ENCODE data around the gene PDSS2. TPM values are rescaled to one million over a fixed set of nuclear protein-coding genes. Genes with fewer than 3 reads are reported as not detected.

The PDSS2 gene
- total RNA-seq, 1 donor from 2014 or later = 16.2 TPM

- no peak overlapping the region for H3K4me3 ChIP-seq
- no peaks in the 10 kb centered on the region for H3K4me1 ChIP-seq
- H3K27ac ChIP-seq = no peak overlapping the region
- no peak for TF ChIP-seq CTCF (IDR thresholded peaks at IDR 0.05)
- no peaks in the 10 kb centered on the region for H3K36me3 ChIP-seq
- DNase-seq (no peak), ATAC-seq (no peak)
- H3K27me3 ChIP-seq = no peaks in the 10 kb centered on the region
- intact Hi-C loops (cut with DNase I) = no loop called here
- H3K9me3 ChIP-seq = no peaks in the 10 kb centered on the region
Measured at GRCh38 chr6:107230024-107230423, 229.3 kb downstream of the PDSS2 start.

GRCh38 chr6:107228754-107229153, 230.6 kb downstream of the PDSS2 start:
- DNase-seq (no peak), ATAC-seq (no peak)
- TF ChIP-seq CTCF (IDR thresholded peaks at IDR 0.05) = no peak
- Histone ChIP-seq H3K9me3 (no peaks in the 10 kb centered on the region), H3K27me3 (no peaks in the 10 kb centered on the region), H3K4me3 (no peak overlapping the region), H3K4me1 (no peaks in the 10 kb centered on the region), H3K27ac (no peak overlapping the region), H3K36me3 (no peaks in the 10 kb centered on the region)
- intact Hi-C loops (cut with DNase I) = no loop called here

- H3K4me1 ChIP-seq = no peaks in the 10 kb centered on the region
- DNase-seq (no peak), ATAC-seq (no peak)
- H3K27me3 ChIP-seq = no peaks in the 10 kb centered on the region
- intact Hi-C loops (cut with DNase I) = no loop called here
- no peaks in the 10 kb centered on the region for H3K9me3 ChIP-seq
- no peak for TF ChIP-seq CTCF (IDR thresholded peaks at IDR 0.05)
- H3K36me3 ChIP-seq = no peaks in the 10 kb centered on the region
- no peak overlapping the region for H3K4me3 ChIP-seq
- no peak overlapping the region for H3K27ac ChIP-seq
Measured at GRCh38 chr6:107221519-107221918, 237.8 kb downstream of the PDSS2 start.

- H3K36me3 ChIP-seq = no peaks in the 10 kb centered on the region
- ATAC-seq = no peak
- no peak overlapping the region for H3K27ac ChIP-seq
- TF ChIP-seq CTCF (IDR thresholded peaks at IDR 0.05) = no peak
- intact Hi-C loops (cut with DNase I) = no loop called here
- DNase-seq = no peak
- no peaks in the 10 kb centered on the region for H3K27me3 ChIP-seq
- H3K9me3 ChIP-seq = no peaks in the 10 kb centered on the region
- no peaks in the 10 kb centered on the region for H3K4me1 ChIP-seq
- H3K4me3 ChIP-seq = no peak overlapping the region
Measured at GRCh38 chr6:107219851-107220250, 239.5 kb downstream of the PDSS2 start.

GRCh38 chr6:107218142-107218541, 241.2 kb downstream of the PDSS2 start:
- TF ChIP-seq CTCF (IDR thresholded peaks at IDR 0.05) = no peak
- no peaks in the 10 kb centered on the region for H3K9me3 ChIP-seq
- DNase-seq (no peak), ATAC-seq (no peak)
- no peak overlapping the region for H3K4me3 ChIP-seq
- no peak overlapping the region for H3K27ac ChIP-seq
- no peaks in the 10 kb centered on the region for H3K27me3 ChIP-seq
- intact Hi-C loops (cut with DNase I) = no loop called here
- no peaks in the 10 kb centered on the region for H3K4me1 ChIP-seq
- H3K36me3 ChIP-seq = no peaks in the 10 kb centered on the region

- no peaks in the 10 kb centered on the region for H3K27me3 ChIP-seq
- no peak for DNase-seq
- no peaks in the 10 kb centered on the region for H3K36me3 ChIP-seq
- ATAC-seq = no peak
- no peaks in the 10 kb centered on the region for H3K9me3 ChIP-seq
- no peak overlapping the region for H3K27ac ChIP-seq
- intact Hi-C loops (cut with DNase I) = no loop called here
- no peak for TF ChIP-seq CTCF (IDR thresholded peaks at IDR 0.05)
- H3K4me3 ChIP-seq = no peak overlapping the region
- H3K4me1 ChIP-seq = no peaks in the 10 kb centered on the region
Measured at GRCh38 chr6:107217248-107217647, 242.1 kb downstream of the PDSS2 start.
